HEK293 (cell line): ENCODE measurements around the gene MAML2.

Experiments
- CTCF ChIA-PET: fragments of 350-600 bp; formaldehyde crosslinking; extraction: SDS; loops from one replicate; lab custom pipeline; 2021; ENCODE audit warnings: antibody characterized with exemption; lab: Yijun Ruan, JAX
- POLR2A ChIA-PET: fragments of 300-600 bp; formaldehyde crosslinking; extraction: SDS; loops from one replicate; lab custom pipeline; 2020; ENCODE audit warnings: antibody characterized with exemption, inconsistent platforms; lab: Yijun Ruan, JAX
- H3K27ac ChIP-seq: fragments of 200-500 bp; sonication (Bioruptor generic); 2 replicates; pipeline ENCODE4 v1.5.1; 2014; ENCODE audit warnings: low read depth, low read length, control low read depth, inconsistent platforms; ENCODE audit errors: extremely low read depth
- H3K36me3 ChIP-seq, 2 experiments: fragments of 200-500 bp in 1 of 2; sonication (Bioruptor generic) in 1 of 2; 1 replicate in 1 of 2; 2 replicates in 1 of 2; pipeline ENCODE4 v1.5.1; 2014 to 2017; ENCODE audit warnings: inconsistent platforms in 2 of 2, low read length in 2 of 2; ENCODE audit not compliant: control insufficient read depth in 2 of 2, insufficient read depth in 1 of 2
- H3K4me1 ChIP-seq: fragments of 200-500 bp; sonication (Bioruptor generic); 2 replicates; pipeline ENCODE4 v1.5.1; 2014; ENCODE audit warnings: mild to moderate bottlenecking, low read length, inconsistent platforms; ENCODE audit not compliant: control insufficient read depth, insufficient read depth
- H3K4me3 ChIP-seq: 2 replicates; pipeline ENCODE4 v1.5.1; 2011; ENCODE audit warnings: low read depth, mild to moderate bottlenecking, control low read depth, low read length, moderate library complexity
- H3K9me3 ChIP-seq: fragments of 200-500 bp; sonication (Bioruptor generic); 2 replicates; pipeline ENCODE4 v1.5.1; 2014; ENCODE audit warnings: low read depth, low read length, inconsistent platforms; ENCODE audit not compliant: control insufficient read depth, insufficient read depth
- GLIS1 ChIP-seq: fragments of 450-650 bp; formaldehyde crosslinking; IDR thresholded peaks from 2 replicates; pipeline ENCODE4 v1.5.1; 2016; ENCODE audit warnings: missing biosample characterization, missing genetic modification characterization
- PRDM2 ChIP-seq: fragments of 450-650 bp; formaldehyde crosslinking; IDR thresholded peaks from 2 replicates; pipeline ENCODE4 v1.5.1; 2016; ENCODE audit warnings: missing biosample characterization, missing genetic modification characterization, borderline replicate concordance
- PRDM4 ChIP-seq: fragments of 450-650 bp; formaldehyde crosslinking; IDR thresholded peaks from 2 replicates; pipeline ENCODE4 v1.5.1; 2017; ENCODE audit warnings: missing biosample characterization, missing genetic modification characterization
- REST ChIP-seq: fragments of 450-650 bp; formaldehyde crosslinking; IDR thresholded peaks from 2 replicates; pipeline ENCODE4 v1.5.1; 2016; ENCODE audit warnings: missing biosample characterization, missing genetic modification characterization
- ZNF121 ChIP-seq: fragments of 450-650 bp; formaldehyde crosslinking; IDR thresholded peaks from 2 replicates; pipeline ENCODE4 v1.5.1; 2016; ENCODE audit warnings: missing biosample characterization, missing genetic modification characterization
- ZNF202 ChIP-seq: fragments of 450-650 bp; formaldehyde crosslinking; IDR thresholded peaks from 2 replicates; pipeline ENCODE4 v1.5.1; 2016; ENCODE audit warnings: missing biosample characterization, missing genetic modification characterization, borderline replicate concordance
- ZNF211 ChIP-seq: fragments of 450-650 bp; formaldehyde crosslinking; IDR thresholded peaks from 2 replicates; pipeline ENCODE4 v1.5.1; 2016; ENCODE audit warnings: low read depth, missing biosample characterization, missing genetic modification characterization
- ZNF354C ChIP-seq: fragments of 450-650 bp; formaldehyde crosslinking; IDR thresholded peaks from 2 replicates; pipeline ENCODE4 v1.5.1; 2016; ENCODE audit warnings: missing biosample characterization, missing genetic modification characterization, low read depth, borderline replicate concordance
- ZNF544 ChIP-seq: fragments of 450-650 bp; formaldehyde crosslinking; IDR thresholded peaks from 2 replicates; pipeline ENCODE4 v1.5.0; 2017; ENCODE audit warnings: missing biosample characterization, missing genetic modification characterization
- ZNF645 ChIP-seq: fragments of 450-650 bp; formaldehyde crosslinking; IDR thresholded peaks from 2 replicates; pipeline ENCODE4; 2016; ENCODE audit warnings: missing biosample characterization, missing genetic modification characterization
- ZNF692 ChIP-seq: fragments of 450-650 bp; formaldehyde crosslinking; IDR thresholded peaks from 2 replicates; pipeline ENCODE4 v1.5.1; 2016; ENCODE audit warnings: missing biosample characterization, missing genetic modification characterization
- ZNF785 ChIP-seq: fragments of 450-650 bp; formaldehyde crosslinking; IDR thresholded peaks from 2 replicates; pipeline ENCODE4 v1.5.1; 2016; ENCODE audit warnings: missing biosample characterization, missing genetic modification characterization

MAML2 gene

GRCh38 chr11:96242191-96242847, 100.7 kb downstream of the MAML2 start (continued):
- TF ChIP-seq ZNF544 (tag by site-specific recombination) = no peak
- no peak for TF ChIP-seq ZNF211 (tag by site-specific recombination)

GRCh38 chr11:96241331-96241841, 101.6 kb downstream of the MAML2 start:
- no peak overlapping the region for H3K4me3 ChIP-seq
- ChIA-PET POLR2A (no interaction called here), CTCF (interaction anchor here (0.5 kb wide), 1 partner anchor 127 kb away, joined by 3 read pairs; no protein-coding TSS in a partner anchor)
- no peaks in the 10 kb centered on the region for H3K9me3 ChIP-seq
- H3K27ac ChIP-seq = no peak overlapping the region
- H3K36me3 ChIP-seq = no peaks in the 10 kb centered on the region
- peaks cover 20% of the 10 kb centered on the region for H3K4me1 ChIP-seq
- TF ChIP-seq ZNF202 (tag by site-specific recombination) = no peak
- TF ChIP-seq ZNF785 (tag by site-specific recombination) = no peak
- TF ChIP-seq GLIS1 = peak; percentile 64

GRCh38 chr11:96238563-96239135, 104.3 kb downstream of the MAML2 start:
- POLR2A ChIA-PET = no interaction called here
- TF ChIP-seq ZNF121 (tag by site-specific recombination) (no peak), ZNF354C (tag by site-specific recombination) (no peak), PRDM4 (tag by site-specific recombination) (no peak), PRDM2 (tag by site-specific recombination) (no peak), REST (no peak), ZNF692 (no peak), ZNF645 (tag by site-specific recombination) (no peak)
- TF ChIP-seq, all 188 proteins: peak for 0
- Histone ChIP-seq H3K4me1 (peaks cover 20% of the 10 kb centered on the region), H3K9me3 (no peaks in the 10 kb centered on the region), H3K4me3 (no peak overlapping the region), H3K27ac (no peak overlapping the region), H3K36me3 (no peaks in the 10 kb centered on the region)
- CTCF ChIA-PET = interaction anchor here (0.7 to 3.2 kb wide), 7 partner anchors 10 to 1316 kb away, joined by 3 to 13 read pairs (median 3); partner anchors contain the start of gene MAML2
